NCI-H82 treated with DMSO at 0.1 percent for 48 hours (cell line): Measurements from ENCODE around the gene GRIN2C.

Source experiments
- DNase-seq: peaks from one replicate; lab custom pipeline; 2025; ENCODE audit not compliant: unreplicated experiment; lab: John Stamatoyannopoulos, UW

The GRIN2C gene

GRCh38 chr17:74824961-74825627 is 34.6 kb downstream of the GRIN2C start:
- DNase-seq, result no peak

DNA sequence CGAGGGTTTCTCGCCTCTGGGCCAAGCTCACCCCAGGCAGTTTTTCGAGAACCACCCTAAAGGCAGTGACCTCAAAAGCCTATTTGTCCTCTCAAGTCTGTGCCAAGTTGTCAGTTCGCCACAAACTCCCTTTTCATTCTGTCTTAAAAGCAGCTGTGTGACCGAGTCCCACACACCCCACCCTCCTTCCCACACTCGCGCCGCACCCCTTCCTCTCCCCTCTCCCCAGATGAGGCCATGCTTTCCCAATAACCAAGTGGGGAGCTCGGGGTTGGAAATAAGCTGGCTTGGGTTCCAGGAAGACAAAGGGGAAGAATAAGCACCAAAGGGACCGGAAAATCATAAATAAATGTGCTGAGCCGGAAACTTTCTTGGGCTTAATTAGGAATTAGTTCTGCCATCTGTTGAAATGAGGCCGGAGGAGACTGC is 36.7 kb downstream of the GRIN2C start:
- no peak for DNase-seq

GRCh38 chr17:74822335-74822938 is 37.2 kb downstream of the GRIN2C start:
- DNase-seq, result no peak

- no peak for DNase-seq
Measured at GRCh38 chr17:74821655-74822334, 37.9 kb downstream of the GRIN2C start.

- DNase-seq, result no peak
Measured at GRCh38 chr17:74819801-74820436, 39.8 kb downstream of the GRIN2C start.

GRCh38 chr17:74818291-74818938 is 41.3 kb downstream of the GRIN2C start:
- DNase-seq, result no peak

DNA sequence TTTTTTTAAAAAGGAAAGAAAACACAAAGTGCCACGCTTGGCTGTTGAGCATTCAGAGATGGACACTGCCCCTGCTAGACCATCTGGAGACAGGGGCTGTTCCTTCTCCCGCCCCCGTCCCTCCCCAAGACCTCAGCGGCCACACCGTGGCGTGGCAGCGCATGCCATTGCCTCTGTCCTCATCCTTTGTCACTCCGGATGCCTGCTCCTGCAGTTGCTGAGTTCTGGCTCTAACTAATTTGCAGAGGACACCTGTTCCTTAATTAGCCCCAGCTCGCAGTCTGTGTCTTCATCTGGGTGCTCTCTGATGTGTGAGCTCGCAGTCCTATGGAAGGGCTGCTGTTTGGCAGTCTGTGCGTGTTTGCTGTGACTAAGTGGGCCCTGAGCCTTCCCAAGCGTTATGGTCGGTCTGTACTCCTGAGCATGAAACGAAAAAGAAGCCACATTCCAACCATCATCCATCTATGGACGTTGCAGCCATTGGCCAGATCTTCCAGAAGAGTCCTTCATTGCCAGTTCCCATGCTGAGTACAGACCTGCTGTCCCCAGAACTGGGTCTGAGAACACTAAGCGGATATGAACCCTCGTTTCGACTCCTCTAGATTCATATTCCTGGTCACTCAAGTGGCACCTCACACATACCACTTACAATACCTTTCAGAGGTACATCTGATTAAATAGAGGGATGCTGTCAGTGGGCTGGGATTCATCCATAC is 42.6 kb downstream of the GRIN2C start:
- DNase-seq, result no peak

- DNase-seq, result no peak
Measured at GRCh38 chr17:74815550-74816370, 43.9 kb downstream of the GRIN2C start.

GRCh38 chr17:74815067-74815466 is 44.6 kb downstream of the GRIN2C start:
- DNase-seq, result no peak

DNA sequence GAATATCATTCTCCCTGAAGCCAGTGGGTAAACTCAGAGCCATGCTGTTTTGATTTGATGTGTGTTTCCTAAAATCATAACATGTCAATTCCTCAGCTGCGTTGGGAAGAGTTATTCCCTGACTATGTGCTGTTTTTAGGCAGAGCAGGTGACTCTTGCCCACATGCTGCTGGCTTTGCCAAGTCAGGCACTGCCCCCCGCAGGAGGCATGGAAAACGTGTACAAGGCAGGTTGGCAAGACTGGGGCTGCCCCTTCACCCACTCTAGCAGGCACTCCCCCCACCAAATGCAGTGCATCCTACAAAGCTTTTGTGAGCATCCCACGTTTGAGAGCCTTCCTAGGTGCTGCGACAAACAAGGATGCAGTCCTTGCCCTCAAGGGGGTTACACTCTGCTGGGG is 45.2 kb downstream of the GRIN2C start:
- no peak for DNase-seq

GRCh38 chr17:74812109-74813009 is 47.3 kb downstream of the GRIN2C start:
- DNase-seq, result no peak

GRCh38 chr17:74810699-74811485 is 48.8 kb downstream of the GRIN2C start:
- DNase-seq, result no peak

DNA sequence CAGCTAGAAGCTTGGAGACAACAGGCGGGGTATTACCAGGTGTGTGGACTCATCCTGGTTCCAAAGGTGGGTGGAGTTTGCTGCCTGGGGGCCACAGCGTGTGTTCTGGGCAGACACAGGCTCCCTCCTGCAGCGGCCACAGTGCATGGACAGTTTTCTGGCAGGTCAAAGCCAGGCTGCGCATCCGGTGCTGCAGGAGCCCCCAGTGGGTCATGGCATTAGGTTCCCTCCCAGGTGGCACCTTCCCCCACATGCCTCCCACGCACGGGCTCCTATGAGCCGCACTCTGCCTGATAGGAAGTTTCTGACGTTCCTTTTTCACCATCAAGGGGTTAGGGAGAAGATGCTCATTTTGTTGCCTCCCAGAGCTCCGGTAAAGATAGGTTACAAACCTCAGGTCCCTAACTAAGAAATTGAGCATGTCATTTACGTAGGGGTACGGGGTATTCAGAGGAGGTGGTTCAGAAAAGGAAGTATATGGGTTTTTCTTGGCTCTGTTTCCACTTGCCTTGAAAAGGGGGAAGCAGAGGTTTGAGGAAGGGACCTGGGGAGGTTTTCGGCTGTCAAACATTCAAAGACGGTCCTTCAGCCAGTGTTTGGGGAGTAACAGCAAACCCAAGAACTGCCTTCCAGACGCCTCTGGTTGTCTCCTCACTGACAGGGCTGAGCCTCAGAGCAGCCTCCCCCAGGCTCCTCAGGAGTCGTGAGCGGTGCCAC is 50.8 kb downstream of the GRIN2C start:
- DNase-seq, result no peak

- DNase-seq, result no peak
Measured at GRCh38 chr17:74807925-74808324, 51.8 kb downstream of the GRIN2C start.

GRCh38 chr17:74807441-74807840 is 52.2 kb downstream of the GRIN2C start:
- DNase-seq, result no peak

GRCh38 chr17:74806334-74806733 is 53.4 kb downstream of the GRIN2C start:
- no peak for DNase-seq

DNA sequence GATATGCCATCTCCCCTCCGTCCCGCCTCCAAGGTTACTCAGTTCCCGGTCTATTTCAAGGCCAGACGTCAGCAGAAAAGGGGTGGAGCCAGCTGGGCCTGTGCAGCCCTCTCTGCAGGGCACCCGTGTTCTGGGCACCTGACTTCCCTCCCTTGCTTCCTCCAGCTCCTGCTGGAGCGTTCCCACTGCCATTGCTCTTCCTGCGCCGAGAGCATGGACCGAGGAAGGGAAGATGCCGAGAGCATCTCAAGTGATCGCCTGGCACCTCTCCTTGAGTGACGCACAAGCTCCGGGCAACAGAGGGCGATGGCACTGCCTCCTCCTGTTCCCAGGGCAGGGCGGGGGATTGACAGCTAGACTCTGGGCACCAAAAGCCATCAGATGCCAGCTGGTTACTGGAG is 54.1 kb downstream of the GRIN2C start:
- DNase-seq, result no peak
